PC-9 (cell line): ENCODE results near the gene LINGO1.

Source experiments
- EZH2 ChIP-seq: fragments of 200-600 bp; sonication (generic); IDR thresholded peaks from 2 replicates; pipeline ENCODE4 v1.8.0; 2017; ENCODE audit warnings: antibody characterized with exemption, low read depth
- TF ChIP-seq, protein P1 (sequence below): fragments of 200-600 bp; sonication (generic); conservative IDR thresholded peaks from 2 replicates; pipeline ENCODE4 v1.6.1; 2017; ENCODE audit warnings: mixed run types, antibody characterized with exemption, mild to moderate bottlenecking, moderate library complexity

DNA sequence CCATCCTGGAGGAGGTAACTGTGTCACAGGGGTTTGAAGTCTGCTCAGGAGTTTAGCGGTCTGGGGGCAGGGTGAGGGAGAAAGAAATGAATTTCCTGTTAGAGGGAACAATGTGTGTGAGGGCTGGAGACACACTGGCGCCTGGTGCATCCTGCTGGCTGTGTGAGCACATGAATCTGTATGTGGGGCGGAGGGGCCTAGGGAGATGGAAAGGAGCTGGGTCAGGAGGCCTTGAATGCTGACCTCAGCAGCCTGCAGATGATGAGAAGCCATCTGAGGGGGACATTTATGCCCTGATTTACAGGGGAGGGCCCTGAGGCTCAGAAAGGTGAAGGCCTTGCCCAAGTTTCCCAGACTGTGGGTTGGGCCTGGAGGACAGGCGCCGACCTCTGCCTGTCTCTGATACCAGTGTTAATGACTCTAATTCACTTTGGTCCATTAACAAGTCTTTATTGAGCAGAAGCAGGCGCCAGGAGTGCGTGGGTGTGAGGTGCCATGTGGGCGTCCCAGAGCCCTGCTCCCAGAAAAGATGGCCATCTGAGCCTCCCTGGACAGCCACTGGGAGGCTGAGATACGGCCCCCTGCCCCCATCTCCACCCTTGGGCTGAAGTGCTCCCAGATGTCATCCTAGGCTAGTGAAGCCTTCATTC, 34.8 kb downstream of the LINGO1 start:
- TF ChIP-seq, protein P1, sequence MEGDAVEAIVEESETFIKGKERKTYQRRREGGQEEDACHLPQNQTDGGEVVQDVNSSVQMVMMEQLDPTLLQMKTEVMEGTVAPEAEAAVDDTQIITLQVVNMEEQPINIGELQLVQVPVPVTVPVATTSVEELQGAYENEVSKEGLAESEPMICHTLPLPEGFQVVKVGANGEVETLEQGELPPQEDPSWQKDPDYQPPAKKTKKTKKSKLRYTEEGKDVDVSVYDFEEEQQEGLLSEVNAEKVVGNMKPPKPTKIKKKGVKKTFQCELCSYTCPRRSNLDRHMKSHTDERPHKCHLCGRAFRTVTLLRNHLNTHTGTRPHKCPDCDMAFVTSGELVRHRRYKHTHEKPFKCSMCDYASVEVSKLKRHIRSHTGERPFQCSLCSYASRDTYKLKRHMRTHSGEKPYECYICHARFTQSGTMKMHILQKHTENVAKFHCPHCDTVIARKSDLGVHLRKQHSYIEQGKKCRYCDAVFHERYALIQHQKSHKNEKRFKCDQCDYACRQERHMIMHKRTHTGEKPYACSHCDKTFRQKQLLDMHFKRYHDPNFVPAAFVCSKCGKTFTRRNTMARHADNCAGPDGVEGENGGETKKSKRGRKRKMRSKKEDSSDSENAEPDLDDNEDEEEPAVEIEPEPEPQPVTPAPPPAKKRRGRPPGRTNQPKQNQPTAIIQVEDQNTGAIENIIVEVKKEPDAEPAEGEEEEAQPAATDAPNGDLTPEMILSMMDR: no peak
- no peak for TF ChIP-seq EZH2
